ENCODE data around the gene NAA20.

The NAA20 gene

GRCh38 chr20:19973961-19974629 is 43.1 kb upstream of the NAA20 start:
- H3K27me3 ChIP-seq (ENCODE audit: control insufficient read depth, insufficient read depth, low read length), result no peaks in the 10 kb centered on the region
- peak overlapping the region; percentile 92 for H2AFZ ChIP-seq
- H3K79me2 ChIP-seq, result peaks cover 3% of the 10 kb centered on the region
- no peak overlapping the region for H3K4me2 ChIP-seq (ENCODE audit: low read length)
- H3K36me3 ChIP-seq (ENCODE audit: control insufficient read depth, insufficient read depth, low read length), result no peaks in the 10 kb centered on the region
- no peak for TF ChIP-seq CTCF (IDR thresholded peaks at IDR 0.05)
- no peaks in the 10 kb centered on the region for H3K9me3 ChIP-seq (ENCODE audit: control insufficient read depth, low read length)
- H3K4me3 ChIP-seq (ENCODE audit: low read depth, low read length), result no peak overlapping the region
- no peak overlapping the region for H3K9ac ChIP-seq
- peak overlapping the region; percentile 69 for H3K27ac ChIP-seq
- peaks cover 17% of the 10 kb centered on the region for H3K4me1 ChIP-seq

GRCh38 chr20:19974630-19975435 is 42.3 kb upstream of the NAA20 start:
- no peak for TF ChIP-seq CTCF (IDR thresholded peaks at IDR 0.05)
- Histone ChIP-seq H3K9ac (no peak overlapping the region), H3K27ac (peak overlapping the region; percentile 69), H3K79me2 (peaks cover 3% of the 10 kb centered on the region), H3K4me1 (peaks cover 17% of the 10 kb centered on the region), H2AFZ (peak overlapping the region; percentile 92), H3K4me2 (ENCODE audit: low read length) (no peak overlapping the region), H3K4me3 (ENCODE audit: low read depth, low read length) (no peak overlapping the region), H3K9me3 (ENCODE audit: control insufficient read depth, low read length) (no peaks in the 10 kb centered on the region), H3K36me3 (ENCODE audit: control insufficient read depth, insufficient read depth, low read length) (no peaks in the 10 kb centered on the region), H3K27me3 (ENCODE audit: control insufficient read depth, insufficient read depth, low read length) (no peaks in the 10 kb centered on the region)

GRCh38 chr20:19975436-19975799 is 41.7 kb upstream of the NAA20 start:
- no peak overlapping the region for H3K4me3 ChIP-seq (ENCODE audit: low read depth, low read length)
- no peaks in the 10 kb centered on the region for H3K9me3 ChIP-seq (ENCODE audit: control insufficient read depth, low read length)
- H2AFZ ChIP-seq, result peak overlapping the region; percentile 92
- no peaks in the 10 kb centered on the region for H3K36me3 ChIP-seq (ENCODE audit: control insufficient read depth, insufficient read depth, low read length)
- peak overlapping the region; percentile 69 for H3K27ac ChIP-seq
- H3K79me2 ChIP-seq, result peaks cover 5% of the 10 kb centered on the region
- peaks cover 17% of the 10 kb centered on the region for H3K4me1 ChIP-seq
- H3K27me3 ChIP-seq (ENCODE audit: control insufficient read depth, insufficient read depth, low read length), result no peaks in the 10 kb centered on the region
- H3K4me2 ChIP-seq (ENCODE audit: low read length), result no peak overlapping the region
- no peak for TF ChIP-seq CTCF (IDR thresholded peaks at IDR 0.05)
- H3K9ac ChIP-seq, result no peak overlapping the region

- TF ChIP-seq CTCF (IDR thresholded peaks at IDR 0.05), result no peak
- peaks cover 9% of the 10 kb centered on the region for H3K79me2 ChIP-seq
- no peak overlapping the region for H3K27ac ChIP-seq
- no peaks in the 10 kb centered on the region for H3K9me3 ChIP-seq (ENCODE audit: control insufficient read depth, low read length)
- H3K4me1 ChIP-seq, result peaks cover 17% of the 10 kb centered on the region
- no peaks in the 10 kb centered on the region for H3K36me3 ChIP-seq (ENCODE audit: control insufficient read depth, insufficient read depth, low read length)
- no peaks in the 10 kb centered on the region for H3K27me3 ChIP-seq (ENCODE audit: control insufficient read depth, insufficient read depth, low read length)
- no peak overlapping the region for H3K4me2 ChIP-seq (ENCODE audit: low read length)
- no peak overlapping the region for H2AFZ ChIP-seq
- H3K9ac ChIP-seq, result no peak overlapping the region
- no peak overlapping the region for H3K4me3 ChIP-seq (ENCODE audit: low read depth, low read length)
Observed at GRCh38 chr20:19975901-19976300, 41.3 kb upstream of the NAA20 start.
